Measurements from ENCODE around the gene DDX54.
A peak's percentile ranks its signal among the peaks of the same experiment; 100 is the strongest.

Gene DDX54

DNA sequence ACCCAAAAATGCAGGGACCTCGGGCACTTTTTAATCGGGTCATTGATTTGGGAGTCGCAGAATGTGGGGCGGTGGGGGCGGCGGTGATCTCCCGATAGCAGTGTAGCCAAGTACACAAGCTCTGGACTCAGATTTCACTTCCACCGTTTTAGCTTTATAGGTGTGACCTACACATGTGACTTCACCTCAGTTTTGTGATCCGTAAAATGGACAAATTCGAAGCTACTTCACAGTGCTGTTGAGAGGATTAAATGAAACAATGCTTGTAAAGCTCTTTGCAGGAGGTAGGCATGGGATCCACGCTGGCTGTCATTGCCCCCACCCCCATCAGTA lies 721 bp upstream of the DDX54 start:
- H3K4me3 ChIP-seq (ENCODE audit: low read length in 2 of 2) = peak overlapping the region; percentile 98
- peaks cover 3 to 8% of the 10 kb centered on the region in 2 donors for H3K4me1 ChIP-seq (ENCODE audit: control insufficient read depth in 2 of 2, insufficient read depth in 1 of 2, low read depth in 1 of 2, low read length in 2 of 2)
- H2AK5ac ChIP-seq (ENCODE audit: low read depth, low read length) = no peak overlapping the region
- peaks cover 11 to 36% of the 10 kb centered on the region in 2 donors for H3K36me3 ChIP-seq (replicated peaks in 1 of 2; ENCODE audit: control insufficient read depth in 2 of 2, insufficient read depth in 2 of 2, low read length in 2 of 2)
- no peaks in the 10 kb centered on the region for H3K9me3 ChIP-seq (replicated peaks in 1 of 2; ENCODE audit: control insufficient read depth in 2 of 2, insufficient read depth in 1 of 2, low read depth in 1 of 2, low read length in 2 of 2)
- peak overlapping the region; percentile 80 for H3K23ac ChIP-seq (ENCODE audit: low read depth, low read length, poor library complexity)
- H2BK120ac ChIP-seq (ENCODE audit: low read depth, low read length) = no peak overlapping the region
- no CpG with 5 or more reads among the region's 11 CpGs for WGBS, 2 donors (ENCODE audit: extremely low coverage in 2 of 2, insufficient read length in 2 of 2, insufficient replicate concordance in 1 of 2)
- peak overlapping the region; percentile 100 for H2AFZ ChIP-seq (ENCODE audit: low read length)
- H2BK12ac ChIP-seq (ENCODE audit: low read length) = no peak overlapping the region
- DNase-seq (ENCODE audit: low spot score) = no peak
- H2BK5ac ChIP-seq (ENCODE audit: low read length) = peak overlapping the region; percentile 99
- no peak overlapping the region for H3K27ac ChIP-seq (replicated peaks; ENCODE audit: low read length)
- peak overlapping the region; percentile 80 for H3K9ac ChIP-seq (ENCODE audit: low read depth, low read length, poor library complexity)
- no peak overlapping the region for H2BK15ac ChIP-seq (ENCODE audit: low read length)
- no peak overlapping the region for H4K8ac ChIP-seq (ENCODE audit: low read depth, low read length)
- H3K14ac ChIP-seq (ENCODE audit: low read length) = peak overlapping the region; percentile 78
- no peak overlapping the region for H3K4ac ChIP-seq (ENCODE audit: low read length)
- H4K91ac ChIP-seq (ENCODE audit: low read depth, low read length, poor library complexity) = no peak overlapping the region
- H3K27me3 ChIP-seq (ENCODE audit: control insufficient read depth in 3 of 3, insufficient read depth in 3 of 3, low read depth in 1 of 3, low read length in 3 of 3) = no peaks in the 10 kb centered on the region
- H3K79me1 ChIP-seq (ENCODE audit: low read depth, low read length) = peaks cover 8% of the 10 kb centered on the region
- peak overlapping the region; percentile 77 for H3K4me2 ChIP-seq (ENCODE audit: insufficient read depth, low read length, poor library complexity, severe bottlenecking)
- peak overlapping the region; percentile 89 for H3K18ac ChIP-seq (ENCODE audit: low read length)

DNA sequence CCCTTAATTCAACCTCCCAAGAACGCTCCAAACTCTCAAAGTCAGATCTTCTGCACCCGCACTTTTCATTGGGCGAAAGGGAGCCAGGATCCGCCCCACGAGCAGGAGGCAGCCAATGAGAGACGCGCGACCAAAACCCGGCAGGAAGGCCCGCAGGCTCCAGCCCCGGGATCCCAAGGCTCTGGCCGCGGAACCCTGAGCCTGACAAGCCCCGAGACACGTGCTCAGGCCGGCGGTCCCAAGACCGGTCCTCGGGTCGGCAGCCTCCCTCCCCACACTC lies 438 bp downstream of the DDX54 start:
- Histone ChIP-seq H3K79me1 (ENCODE audit: low read depth, low read length) (peaks cover 8% of the 10 kb centered on the region), H3K27ac (replicated peaks; ENCODE audit: low read length) (peak overlapping the region; percentile 79), H3K9ac (ENCODE audit: low read depth, low read length, poor library complexity) (peak overlapping the region; percentile 91), H2BK15ac (ENCODE audit: low read length) (no peak overlapping the region), H2BK5ac (ENCODE audit: low read length) (peak overlapping the region; percentile 99), H3K4me2 (ENCODE audit: insufficient read depth, low read length, poor library complexity, severe bottlenecking) (peak overlapping the region; percentile 77), H3K9me3 (replicated peaks in 1 of 2; ENCODE audit: control insufficient read depth in 2 of 2, insufficient read depth in 1 of 2, low read depth in 1 of 2, low read length in 2 of 2) (no peaks in the 10 kb centered on the region), H3K36me3 (replicated peaks in 1 of 2; ENCODE audit: control insufficient read depth in 2 of 2, insufficient read depth in 2 of 2, low read length in 2 of 2) (peaks cover 18 to 46% of the 10 kb centered on the region in 2 donors), H3K18ac (ENCODE audit: low read length) (peak overlapping the region; percentile 93), H3K4me1 (ENCODE audit: control insufficient read depth in 2 of 2, insufficient read depth in 1 of 2, low read depth in 1 of 2, low read length in 2 of 2) (peaks cover 3 to 8% of the 10 kb centered on the region in 2 donors), H3K23ac (ENCODE audit: low read depth, low read length, poor library complexity) (peak overlapping the region; percentile 80), H3K27me3 (ENCODE audit: control insufficient read depth in 3 of 3, insufficient read depth in 3 of 3, low read depth in 1 of 3, low read length in 3 of 3) (no peaks in the 10 kb centered on the region), H3K4ac (ENCODE audit: low read length) (no peak overlapping the region), H2AFZ (ENCODE audit: low read length) (peak overlapping the region; percentile 100), H2BK12ac (ENCODE audit: low read length) (no peak overlapping the region), H2AK5ac (ENCODE audit: low read depth, low read length) (no peak overlapping the region), H2BK120ac (ENCODE audit: low read depth, low read length) (no peak overlapping the region), H3K14ac (ENCODE audit: low read length) (peak overlapping the region; percentile 94), H4K8ac (ENCODE audit: low read depth, low read length) (peak overlapping the region; percentile 8), H4K91ac (ENCODE audit: low read depth, low read length, poor library complexity) (no peak overlapping the region), H3K4me3 (ENCODE audit: low read length in 2 of 2) (peak overlapping the region; percentile 98)
- DNase-seq (ENCODE audit: low spot score) = peak; percentile 86
- no CpG with 5 or more reads among the region's 20 CpGs for WGBS, 2 donors (ENCODE audit: extremely low coverage in 2 of 2, insufficient read length in 2 of 2, insufficient replicate concordance in 1 of 2)

DNA sequence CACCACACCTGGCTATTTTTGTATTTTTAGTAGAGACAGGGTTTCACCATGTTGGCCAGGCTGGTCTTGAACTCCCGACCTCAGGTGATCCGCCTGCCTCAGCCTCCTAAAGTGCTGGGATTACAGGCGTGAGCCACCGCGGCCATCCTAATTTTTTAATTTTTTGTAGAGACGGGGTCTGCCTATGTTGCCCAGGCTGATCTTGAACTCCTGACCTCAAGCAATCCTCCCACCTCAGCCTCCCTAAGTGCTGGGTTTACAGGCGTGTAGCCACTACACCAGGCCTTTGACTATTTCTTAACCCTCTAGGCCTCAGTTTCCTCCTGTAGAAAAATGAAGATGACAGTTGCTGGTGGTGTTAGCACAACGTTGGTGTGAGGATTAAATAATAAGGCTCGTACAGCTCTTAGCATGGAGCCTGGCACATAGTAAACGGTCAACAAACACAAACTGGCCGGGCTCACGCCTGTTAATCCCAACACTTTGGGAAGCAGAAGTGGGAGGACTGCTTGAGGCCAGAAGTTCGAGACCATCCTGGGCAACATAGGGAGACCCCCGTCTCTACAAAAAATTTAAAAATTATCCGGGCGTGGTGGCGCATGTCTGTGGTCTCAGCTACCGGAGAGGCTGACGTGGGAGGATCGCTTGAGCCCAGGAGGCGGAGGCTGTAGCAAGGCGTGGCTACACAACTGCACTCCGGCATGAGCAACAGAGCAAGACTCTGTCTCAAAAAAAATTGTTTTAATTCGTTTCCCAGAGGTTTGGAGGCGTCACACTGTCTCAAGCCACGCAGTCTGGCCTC lies 979 bp downstream of the DDX54 start:
- WGBS, 2 donors (ENCODE audit: extremely low coverage in 2 of 2, insufficient read length in 2 of 2, insufficient replicate concordance in 1 of 2) = no CpG with 5 or more reads among the region's 26 CpGs
- no peak overlapping the region for H3K14ac ChIP-seq (ENCODE audit: low read length)
- H3K27ac ChIP-seq (replicated peaks; ENCODE audit: low read length) = no peak overlapping the region
- no peak overlapping the region for H3K9ac ChIP-seq (ENCODE audit: low read depth, low read length, poor library complexity)
- no peaks in the 10 kb centered on the region for H3K9me3 ChIP-seq (replicated peaks in 1 of 2; ENCODE audit: control insufficient read depth in 2 of 2, insufficient read depth in 1 of 2, low read depth in 1 of 2, low read length in 2 of 2)
- no peak overlapping the region for H4K8ac ChIP-seq (ENCODE audit: low read depth, low read length)
- no peak overlapping the region for H3K23ac ChIP-seq (ENCODE audit: low read depth, low read length, poor library complexity)
- no peak overlapping the region for H3K4ac ChIP-seq (ENCODE audit: low read length)
- H3K4me1 ChIP-seq (ENCODE audit: control insufficient read depth in 2 of 2, insufficient read depth in 1 of 2, low read depth in 1 of 2, low read length in 2 of 2) = peaks cover 3 to 8% of the 10 kb centered on the region in 2 donors
- H2BK5ac ChIP-seq (ENCODE audit: low read length) = no peak overlapping the region
- no peak overlapping the region for H2AK5ac ChIP-seq (ENCODE audit: low read depth, low read length)
- no peaks in the 10 kb centered on the region for H3K27me3 ChIP-seq (ENCODE audit: control insufficient read depth in 3 of 3, insufficient read depth in 3 of 3, low read depth in 1 of 3, low read length in 3 of 3)
- no peak overlapping the region for H2BK12ac ChIP-seq (ENCODE audit: low read length)
- H2BK15ac ChIP-seq (ENCODE audit: low read length) = no peak overlapping the region
- no peak overlapping the region for H2BK120ac ChIP-seq (ENCODE audit: low read depth, low read length)
- peak overlapping the region; percentile 77 for H3K4me2 ChIP-seq (ENCODE audit: insufficient read depth, low read length, poor library complexity, severe bottlenecking)
- no peak overlapping the region for H3K18ac ChIP-seq (ENCODE audit: low read length)
- no peak for DNase-seq (ENCODE audit: low spot score)
- peak overlapping the region; percentile 100 for H2AFZ ChIP-seq (ENCODE audit: low read length)
- peaks cover 22 to 46% of the 10 kb centered on the region in 2 donors for H3K36me3 ChIP-seq (replicated peaks in 1 of 2; ENCODE audit: control insufficient read depth in 2 of 2, insufficient read depth in 2 of 2, low read length in 2 of 2)
- no peak overlapping the region for H4K91ac ChIP-seq (ENCODE audit: low read depth, low read length, poor library complexity)
- peak overlapping the region; percentile 98 for H3K4me3 ChIP-seq (ENCODE audit: low read length in 2 of 2)
- H3K79me1 ChIP-seq (ENCODE audit: low read depth, low read length) = peaks cover 7% of the 10 kb centered on the region

DNA sequence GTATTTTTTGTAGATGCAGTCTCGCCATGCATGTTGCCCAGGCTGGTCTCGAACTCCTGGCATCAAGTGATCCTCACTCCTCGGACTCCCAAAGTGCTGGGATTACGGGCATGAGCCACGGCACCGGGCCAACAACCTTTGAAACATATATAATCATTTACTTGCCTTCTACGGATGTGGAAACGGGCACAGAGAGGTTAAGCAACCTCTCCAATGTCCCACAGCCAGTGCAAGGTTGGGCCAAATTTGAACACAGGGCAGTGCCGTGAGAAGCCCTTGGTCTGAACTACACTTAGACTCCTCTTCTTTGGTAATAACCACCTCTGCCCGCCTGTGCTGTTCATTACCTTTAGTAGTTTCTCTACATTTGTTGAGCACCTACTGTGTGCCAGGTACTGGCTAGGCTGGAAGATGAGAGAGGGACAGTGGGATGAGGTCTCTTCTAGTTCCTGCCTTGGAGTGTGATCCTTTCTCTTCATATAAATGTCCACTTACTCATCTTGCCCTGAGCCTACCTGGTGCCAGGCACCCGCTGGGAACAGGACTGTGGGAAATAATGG lies 2.2 kb downstream of the DDX54 start:
- Histone ChIP-seq H2AK5ac (ENCODE audit: low read depth, low read length) (no peak overlapping the region), H3K36me3 (replicated peaks in 1 of 2; ENCODE audit: control insufficient read depth in 2 of 2, insufficient read depth in 2 of 2, low read length in 2 of 2) (peaks cover 33 to 50% of the 10 kb centered on the region in 2 donors)

More for the DNA sequence above, 2.2 kb downstream of the DDX54 start:
- Histone ChIP-seq H3K4me3 (ENCODE audit: low read length in 2 of 2) (no peak overlapping the region), H2BK15ac (ENCODE audit: low read length) (no peak overlapping the region), H2BK5ac (ENCODE audit: low read length) (no peak overlapping the region), H3K79me1 (ENCODE audit: low read depth, low read length) (peaks cover 8% of the 10 kb centered on the region), H3K27ac (replicated peaks; ENCODE audit: low read length) (no peak overlapping the region), H3K23ac (ENCODE audit: low read depth, low read length, poor library complexity) (no peak overlapping the region), H3K4me1 (ENCODE audit: control insufficient read depth in 2 of 2, insufficient read depth in 1 of 2, low read depth in 1 of 2, low read length in 2 of 2) (peaks cover 3 to 8% of the 10 kb centered on the region in 2 donors), H2AFZ (ENCODE audit: low read length) (no peak overlapping the region), H3K27me3 (ENCODE audit: control insufficient read depth in 3 of 3, insufficient read depth in 3 of 3, low read depth in 1 of 3, low read length in 3 of 3) (no peaks in the 10 kb centered on the region), H3K4ac (ENCODE audit: low read length) (no peak overlapping the region), H3K9ac (ENCODE audit: low read depth, low read length, poor library complexity) (no peak overlapping the region), H3K14ac (ENCODE audit: low read length) (no peak overlapping the region), H4K8ac (ENCODE audit: low read depth, low read length) (no peak overlapping the region), H2BK12ac (ENCODE audit: low read length) (no peak overlapping the region), H4K91ac (ENCODE audit: low read depth, low read length, poor library complexity) (no peak overlapping the region), H2BK120ac (ENCODE audit: low read depth, low read length) (no peak overlapping the region), H3K4me2 (ENCODE audit: insufficient read depth, low read length, poor library complexity, severe bottlenecking) (no peak overlapping the region), H3K9me3 (replicated peaks in 1 of 2; ENCODE audit: control insufficient read depth in 2 of 2, insufficient read depth in 1 of 2, low read depth in 1 of 2, low read length in 2 of 2) (peaks cover 0 to 1% of the 10 kb centered on the region in 2 donors), H3K18ac (ENCODE audit: low read length) (no peak overlapping the region)
- no CpG with 5 or more reads among the region's 11 CpGs for WGBS, 2 donors (ENCODE audit: extremely low coverage in 2 of 2, insufficient read length in 2 of 2, insufficient replicate concordance in 1 of 2)
- DNase-seq (ENCODE audit: low spot score) = no peak

Data from neuronal stem cell (in vitro differentiated cells).